Activated naive CD4-positive, alpha-beta T cell treated with anti-CD3 and anti-CD28 coated beads, Interleukin-2, amount 10 ng/mL, durations not matched to agents 7 days and 5 days (primary cell): ENCODE measurements around the gene ABCC11.

Experiments
- CTCF ChIA-PET: fragments of 350-600 bp; sonication (Branson Sonifier 250); formaldehyde crosslinking; loops from one replicate; lab custom pipeline; 2021; ENCODE audit warnings: antibody characterized with exemption; lab: Charles Lee
- DNase-seq: peaks from one replicate; pipeline ENCODE4 v3.0.0-alpha.2; 2020
- H3K27ac Mint-ChIP-seq: one replicate; pipeline ENCODE4 v1.8.0; 2021; ENCODE audit warnings: mild to moderate bottlenecking, moderate library complexity, mixed read lengths
- H3K27me3 Mint-ChIP-seq: one replicate; pipeline ENCODE4 v1.8.0; 2021; ENCODE audit warnings: mild to moderate bottlenecking, mixed read lengths
- H3K36me3 Mint-ChIP-seq: one replicate; pipeline ENCODE4 v1.8.0; 2021; ENCODE audit warnings: mixed read lengths
- H3K4me1 Mint-ChIP-seq: one replicate; pipeline ENCODE4 v1.8.0; 2021; ENCODE audit warnings: mixed read lengths
- H3K4me3 Mint-ChIP-seq: one replicate; pipeline ENCODE4 v1.8.0; 2021; ENCODE audit warnings: mild to moderate bottlenecking, moderate library complexity, mixed read lengths
- H3K9me3 Mint-ChIP-seq: one replicate; pipeline ENCODE4 v1.8.0; 2021; ENCODE audit warnings: mixed read lengths

ABCC11 gene

GRCh38 chr16:48235556-48236136 is 11.7 kb downstream of the ABCC11 start:
- CTCF ChIA-PET: interaction anchor here (0.8 to 6.3 kb wide), 3 partner anchors 71 to 395 kb away, joined by 3 to 36 read pairs (median 3); no protein-coding TSS in a partner anchor
- no peak overlapping the region for H3K27ac Mint-ChIP-seq
- H3K9me3 Mint-ChIP-seq: peaks cover 2% of the 10 kb centered on the region

GRCh38 chr16:48235058-48235555 is 12.2 kb downstream of the ABCC11 start:
- CTCF ChIA-PET: interaction anchor here (1.4 to 6.3 kb wide), 3 partner anchors 70 to 394 kb away, joined by 3 to 36 read pairs (median 32); no protein-coding TSS in a partner anchor

More at GRCh38 chr16:48235556-48236136, 11.7 kb downstream of the ABCC11 start:
- Mint-ChIP-seq H3K4me3 (no peak overlapping the region), H3K4me1 (peaks cover 21% of the 10 kb centered on the region), H3K36me3 (no peaks in the 10 kb centered on the region), H3K27me3 (no peaks in the 10 kb centered on the region)
- DNase-seq: no peak

GRCh38 chr16:48234630-48235029 is 12.7 kb downstream of the ABCC11 start:
- CTCF ChIA-PET: interaction anchor here (5.8 to 6.3 kb wide), 2 partner anchors 389 to 395 kb away, joined by 32 to 36 read pairs; no protein-coding TSS in a partner anchor

More at GRCh38 chr16:48235058-48235555, 12.2 kb downstream of the ABCC11 start:
- Mint-ChIP-seq H3K27ac (no peak overlapping the region), H3K4me1 (peaks cover 21% of the 10 kb centered on the region), H3K9me3 (peaks cover under 1% of the 10 kb centered on the region), H3K36me3 (no peaks in the 10 kb centered on the region), H3K4me3 (no peak overlapping the region), H3K27me3 (no peaks in the 10 kb centered on the region)
- no peak for DNase-seq

GRCh38 chr16:48232493-48233040 is 14.8 kb downstream of the ABCC11 start:
- peak overlapping the region; percentile 16 for H3K27ac Mint-ChIP-seq
- CTCF ChIA-PET: interaction anchor here (5.8 to 6.3 kb wide), 2 partner anchors 391 to 397 kb away, joined by 32 to 36 read pairs; no protein-coding TSS in a partner anchor
- no peaks in the 10 kb centered on the region for H3K27me3 Mint-ChIP-seq
- H3K4me1 Mint-ChIP-seq: peaks cover 21% of the 10 kb centered on the region
- no peaks in the 10 kb centered on the region for H3K9me3 Mint-ChIP-seq
- no peak overlapping the region for H3K4me3 Mint-ChIP-seq
- no peaks in the 10 kb centered on the region for H3K36me3 Mint-ChIP-seq
- no peak for DNase-seq

More at GRCh38 chr16:48234630-48235029, 12.7 kb downstream of the ABCC11 start:
- Mint-ChIP-seq H3K27ac (no peak overlapping the region), H3K4me1 (peaks cover 21% of the 10 kb centered on the region), H3K9me3 (no peaks in the 10 kb centered on the region), H3K27me3 (no peaks in the 10 kb centered on the region), H3K36me3 (no peaks in the 10 kb centered on the region), H3K4me3 (no peak overlapping the region)
- no peak for DNase-seq

- DNase-seq: peak; percentile 64
Measured at GRCh38 chr16:48231727-48232492, 15.4 kb downstream of the ABCC11 start.

GRCh38 chr16:48225456-48225855 is 21.9 kb downstream of the ABCC11 start:
- no peak overlapping the region for H3K27ac Mint-ChIP-seq
- peaks cover 5% of the 10 kb centered on the region for H3K27me3 Mint-ChIP-seq
- CTCF ChIA-PET: no interaction called here
- no peak overlapping the region for H3K4me3 Mint-ChIP-seq
- no peaks in the 10 kb centered on the region for H3K36me3 Mint-ChIP-seq
- no peak for DNase-seq
- H3K9me3 Mint-ChIP-seq: no peaks in the 10 kb centered on the region
- no peaks in the 10 kb centered on the region for H3K4me1 Mint-ChIP-seq

More at GRCh38 chr16:48231727-48232492, 15.4 kb downstream of the ABCC11 start:
- Mint-ChIP-seq H3K4me1 (peaks cover 21% of the 10 kb centered on the region), H3K4me3 (no peak overlapping the region), H3K27ac (peak overlapping the region; percentile 16), H3K36me3 (no peaks in the 10 kb centered on the region), H3K9me3 (no peaks in the 10 kb centered on the region), H3K27me3 (no peaks in the 10 kb centered on the region)
- CTCF ChIA-PET: interaction anchor here (0.7 to 6.3 kb wide), 6 partner anchors 9 to 397 kb away, joined by 3 to 36 read pairs (median 4); no protein-coding TSS in a partner anchor

GRCh38 chr16:48223490-48223889 is 23.8 kb downstream of the ABCC11 start:
- H3K4me3 Mint-ChIP-seq: no peak overlapping the region
- H3K4me1 Mint-ChIP-seq: no peaks in the 10 kb centered on the region
- H3K27me3 Mint-ChIP-seq: peaks cover 5% of the 10 kb centered on the region
- no peaks in the 10 kb centered on the region for H3K9me3 Mint-ChIP-seq
- no peak for DNase-seq
- H3K27ac Mint-ChIP-seq: no peak overlapping the region
- H3K36me3 Mint-ChIP-seq: no peaks in the 10 kb centered on the region
- CTCF ChIA-PET: interaction anchor here (0.8 to 1.2 kb wide), 2 partner anchors 8 to 59 kb away, joined by 3 to 5 read pairs; no protein-coding TSS in a partner anchor

GRCh38 chr16:48220891-48221290 is 26.4 kb downstream of the ABCC11 start:
- Mint-ChIP-seq H3K27ac (no peak overlapping the region), H3K4me3 (no peak overlapping the region), H3K36me3 (no peaks in the 10 kb centered on the region)

GRCh38 chr16:48218473-48218872 is 28.9 kb downstream of the ABCC11 start:
- DNase-seq: no peak
- Mint-ChIP-seq H3K27me3 (peaks cover 4% of the 10 kb centered on the region), H3K4me3 (no peak overlapping the region), H3K36me3 (no peaks in the 10 kb centered on the region), H3K27ac (no peak overlapping the region), H3K4me1 (no peaks in the 10 kb centered on the region), H3K9me3 (no peaks in the 10 kb centered on the region)
- CTCF ChIA-PET: interaction anchor here (0.9 kb wide), 1 partner anchor 13 kb away, joined by 3 read pairs; no protein-coding TSS in a partner anchor

More at GRCh38 chr16:48220891-48221290, 26.4 kb downstream of the ABCC11 start:
- DNase-seq: no peak
- Mint-ChIP-seq H3K4me1 (no peaks in the 10 kb centered on the region), H3K27me3 (peaks cover 5% of the 10 kb centered on the region), H3K9me3 (no peaks in the 10 kb centered on the region)
- CTCF ChIA-PET: no interaction called here

- H3K4me1 Mint-ChIP-seq: no peaks in the 10 kb centered on the region
- no peaks in the 10 kb centered on the region for H3K36me3 Mint-ChIP-seq
- H3K4me3 Mint-ChIP-seq: no peak overlapping the region
- no peaks in the 10 kb centered on the region for H3K9me3 Mint-ChIP-seq
- H3K27ac Mint-ChIP-seq: no peak overlapping the region
- CTCF ChIA-PET: no interaction called here
- H3K27me3 Mint-ChIP-seq: peaks cover 4% of the 10 kb centered on the region
- no peak for DNase-seq
Measured at GRCh38 chr16:48217708-48218107, 29.6 kb downstream of the ABCC11 start.

GRCh38 chr16:48215738-48216137 is 31.6 kb downstream of the ABCC11 start:
- CTCF ChIA-PET: no interaction called here
- no peak overlapping the region for H3K27ac Mint-ChIP-seq
- H3K9me3 Mint-ChIP-seq: no peaks in the 10 kb centered on the region
- no peak for DNase-seq
- no peaks in the 10 kb centered on the region for H3K36me3 Mint-ChIP-seq
- no peak overlapping the region for H3K4me3 Mint-ChIP-seq
- no peaks in the 10 kb centered on the region for H3K4me1 Mint-ChIP-seq
- peaks cover 4% of the 10 kb centered on the region for H3K27me3 Mint-ChIP-seq

GRCh38 chr16:48212033-48212432 is 35.3 kb downstream of the ABCC11 start:
- no peak for DNase-seq
- Mint-ChIP-seq H3K27ac (no peak overlapping the region), H3K36me3 (no peaks in the 10 kb centered on the region), H3K27me3 (peaks cover 9% of the 10 kb centered on the region), H3K4me1 (no peaks in the 10 kb centered on the region), H3K4me3 (no peak overlapping the region), H3K9me3 (no peaks in the 10 kb centered on the region)
- CTCF ChIA-PET: no interaction called here

GRCh38 chr16:48210747-48211146 is 36.6 kb downstream of the ABCC11 start:
- CTCF ChIA-PET: no interaction called here
- no peak for DNase-seq
- Mint-ChIP-seq H3K9me3 (no peaks in the 10 kb centered on the region), H3K4me1 (no peaks in the 10 kb centered on the region), H3K27ac (no peak overlapping the region), H3K36me3 (no peaks in the 10 kb centered on the region), H3K27me3 (peaks cover 11% of the 10 kb centered on the region), H3K4me3 (no peak overlapping the region)
